Ecto neural progenitor cell (in vitro differentiated cells): ENCODE data around the gene ADAP2.
"Not testable (repeated sequence)": the region's sequence is repeated elsewhere in the genome, so short reads cannot be mapped to it uniquely, and the experiment has no call there.

Experiments used
- DNase-seq: peaks from one replicate; pipeline ENCODE4 v3.0.0-alpha.2; 2018; ENCODE audit warnings: low spot score

ADAP2 gene, protein sequence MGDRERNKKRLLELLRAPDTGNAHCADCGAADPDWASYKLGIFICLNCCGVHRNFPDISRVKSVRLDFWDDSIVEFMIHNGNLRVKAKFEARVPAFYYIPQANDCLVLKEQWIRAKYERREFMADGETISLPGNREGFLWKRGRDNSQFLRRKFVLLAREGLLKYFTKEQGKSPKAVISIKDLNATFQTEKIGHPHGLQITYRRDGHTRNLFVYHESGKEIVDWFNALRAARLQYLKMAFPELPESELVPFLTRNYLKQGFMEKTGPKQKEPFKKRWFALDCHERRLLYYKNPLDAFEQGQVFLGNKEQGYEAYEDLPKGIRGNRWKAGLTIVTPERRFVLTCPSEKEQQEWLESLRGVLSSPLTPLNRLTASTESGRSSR

DNA sequence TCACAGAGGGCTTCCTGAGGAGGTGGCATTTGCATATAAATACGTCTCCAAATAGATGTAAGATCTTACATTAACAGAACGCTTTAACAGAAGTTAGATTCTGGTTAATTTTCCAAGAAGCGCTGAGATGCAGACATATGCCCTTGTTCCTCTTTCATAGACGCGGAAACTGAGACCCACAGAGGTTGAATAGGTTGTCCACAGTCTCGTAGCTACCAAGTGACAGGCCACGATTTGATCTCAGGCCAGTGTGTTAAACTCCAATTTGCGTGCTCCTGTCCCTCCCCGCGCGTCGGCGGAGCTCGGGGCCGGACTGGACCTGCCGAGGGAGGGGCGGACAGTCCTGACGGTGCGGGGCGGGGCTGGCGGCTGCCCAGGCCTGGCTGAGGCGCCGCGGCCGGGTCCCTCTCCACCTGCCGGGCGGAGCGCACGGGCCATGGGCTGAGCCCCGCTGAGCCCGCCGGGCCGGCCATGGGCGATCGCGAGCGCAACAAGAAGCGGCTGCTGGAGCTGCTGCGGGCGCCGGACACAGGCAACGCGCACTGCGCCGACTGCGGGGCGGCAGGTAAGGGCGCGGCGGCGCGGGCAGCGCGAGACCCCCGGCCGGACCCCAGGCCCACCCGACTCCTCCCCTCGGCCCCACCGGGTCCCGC lies at the start of gene ADAP2:
TSS of gene ADAP2 (plus strand) at position 402 of the 653 bp plus-strand sequence. CDS start at position 472, 70 bp downstream.
- DNase-seq = peak; percentile 77

DNA sequence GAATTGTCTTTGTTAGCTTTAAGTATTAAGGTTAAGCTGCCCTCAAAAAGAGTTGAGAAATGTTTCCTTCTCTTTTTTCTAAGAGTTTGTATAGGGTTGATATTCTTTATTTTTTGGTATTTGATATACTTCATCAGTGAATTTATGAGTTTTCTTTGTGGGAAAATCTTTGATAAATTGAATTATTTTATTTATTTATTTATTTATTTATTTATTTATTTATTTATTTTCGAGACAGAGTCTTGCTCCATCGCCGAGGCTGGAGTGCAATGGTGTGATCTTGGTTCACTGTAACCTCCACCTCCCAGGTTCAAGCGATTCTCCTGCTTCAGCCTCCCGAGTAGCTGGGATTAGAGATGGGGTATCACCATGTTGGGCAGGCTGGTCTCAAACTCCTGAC lies 35.6 kb upstream of the ADAP2 start:
- DNase-seq = no peak

DNA sequence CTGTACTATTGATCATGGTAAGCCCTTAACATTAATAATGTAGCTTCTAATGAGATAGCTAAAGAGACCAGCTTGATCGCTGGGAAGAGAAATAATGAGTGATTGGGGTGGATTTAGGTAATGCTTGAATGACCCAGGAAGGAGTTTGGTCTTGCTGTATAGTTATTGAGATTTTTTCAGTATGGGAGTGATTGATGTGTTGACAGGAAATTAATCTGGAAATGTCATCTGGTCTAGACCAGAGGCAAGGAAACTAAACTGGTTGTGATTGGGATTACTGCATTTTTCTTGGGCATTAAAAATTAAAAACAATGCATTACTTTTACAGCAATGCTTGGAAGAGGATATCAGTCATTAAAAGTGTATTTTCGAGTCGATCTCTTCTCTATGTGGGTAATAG lies 27.5 kb upstream of the ADAP2 start:
- DNase-seq = no peak

DNA sequence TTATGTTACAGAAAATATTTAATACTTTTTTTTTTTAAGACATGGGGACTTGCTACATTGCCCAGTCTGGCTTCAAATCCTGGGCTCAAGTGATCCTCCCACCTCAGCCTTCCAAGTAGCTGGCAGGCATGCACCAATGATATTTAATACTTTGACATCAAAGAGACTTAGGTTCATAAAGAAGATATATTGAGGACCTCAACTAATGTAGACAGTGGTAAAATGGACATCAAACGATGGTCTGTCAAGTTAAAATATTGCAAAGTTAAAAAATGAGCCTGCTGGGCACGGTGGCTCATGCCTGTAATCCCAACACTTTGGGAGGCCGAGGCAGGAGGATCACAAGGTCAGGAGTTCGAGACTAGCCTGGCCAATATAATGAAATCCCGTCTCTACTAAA lies 24.4 kb upstream of the ADAP2 start:
- DNase-seq = no peak

DNA sequence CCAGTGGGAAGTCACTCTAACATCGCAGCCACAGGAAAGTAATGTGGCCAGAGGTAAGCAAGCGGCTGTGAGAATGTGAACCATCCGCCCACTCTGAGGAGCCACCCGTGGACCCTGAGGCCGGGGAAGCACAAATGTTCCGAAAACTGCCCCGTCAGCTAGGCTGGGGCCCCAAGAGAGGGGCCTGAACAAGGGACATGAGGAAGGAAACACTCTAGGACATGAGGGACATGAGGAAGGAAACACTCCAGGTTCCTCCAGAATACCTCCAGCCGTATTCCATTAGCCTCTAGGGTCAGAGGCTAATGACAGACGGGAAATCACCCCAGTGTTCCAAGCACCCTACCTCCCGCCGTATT lies 16.0 kb upstream of the ADAP2 start:
- peak; percentile 56 for DNase-seq

DNA sequence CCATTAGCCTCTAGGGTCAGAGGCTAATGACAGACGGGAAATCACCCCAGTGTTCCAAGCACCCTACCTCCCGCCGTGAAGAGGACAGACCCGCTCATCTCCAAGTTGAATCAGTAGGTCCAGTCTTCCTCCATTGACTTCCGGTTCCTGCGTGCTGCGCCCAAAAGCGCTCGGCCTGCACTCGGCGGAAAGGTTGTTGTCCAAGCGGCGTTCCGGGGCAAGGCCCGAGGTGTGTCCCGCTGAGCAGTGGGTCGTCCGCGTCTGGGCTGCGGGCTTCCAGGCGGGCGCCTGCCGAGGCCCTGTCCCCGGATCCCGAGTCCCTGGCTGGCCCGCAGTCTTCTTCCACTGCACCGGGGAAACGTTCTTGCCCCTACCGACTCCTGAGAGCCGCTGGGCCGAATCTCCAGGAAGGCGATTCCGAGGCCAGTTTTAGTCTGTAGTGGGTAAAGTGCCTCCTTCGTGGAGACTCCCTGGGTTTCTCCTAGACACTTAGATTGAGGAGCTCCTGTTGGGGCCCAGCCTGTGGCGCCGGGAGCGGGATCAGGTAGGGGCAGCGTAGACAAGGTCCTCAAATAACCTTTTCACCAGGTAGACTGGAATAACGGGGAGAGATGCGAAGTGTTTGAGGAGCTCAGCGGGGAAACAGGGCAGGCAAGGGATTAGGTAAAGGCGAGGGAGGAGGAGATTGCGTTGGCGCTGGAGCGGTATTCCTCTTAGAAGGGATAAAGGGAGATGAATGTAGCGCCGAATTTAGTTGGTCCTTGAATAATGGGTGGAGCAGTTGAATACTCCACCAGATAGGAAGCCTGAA lies 15.4 kb upstream of the ADAP2 start, which contains the start of gene TEFM:
TSS of gene TEFM (minus strand) at position 138 of the 811 bp plus-strand sequence. CDS start at position 98, 40 bp downstream.
- DNase-seq = peak; percentile 98

DNA sequence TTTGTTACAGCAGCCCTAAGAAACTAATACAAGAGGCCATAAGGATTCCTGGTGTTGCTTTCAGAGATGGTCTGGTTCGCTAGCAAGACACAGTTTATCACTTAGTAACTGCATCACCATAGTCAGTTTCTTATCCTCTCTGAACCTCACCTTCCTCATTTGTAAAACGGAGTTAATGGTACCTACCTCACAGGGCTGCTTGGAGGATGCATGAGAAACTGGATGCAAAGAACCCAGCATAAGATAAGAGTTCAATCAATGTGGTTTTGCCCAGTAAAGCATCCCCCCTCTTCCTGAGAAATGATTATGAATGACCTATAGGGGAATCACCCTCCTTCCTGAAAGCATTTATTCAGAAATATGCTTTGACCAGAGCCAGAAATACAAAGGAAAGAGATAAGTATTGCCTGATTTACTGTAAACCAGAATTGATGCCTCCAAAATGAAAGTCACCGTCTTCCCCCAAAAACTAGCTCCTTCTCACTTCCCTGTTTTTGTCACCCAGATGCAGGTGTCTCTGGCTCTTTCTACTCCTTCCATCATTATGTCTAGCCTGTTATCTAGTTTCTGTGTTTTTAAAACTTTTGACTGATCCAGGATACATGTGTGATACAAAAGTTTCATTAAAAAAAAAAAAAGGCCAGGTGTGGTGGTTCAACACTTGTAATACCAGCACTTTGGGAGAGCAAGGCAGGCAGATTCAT lies 12.9 kb upstream of the ADAP2 start:
- DNase-seq = no peak

DNA sequence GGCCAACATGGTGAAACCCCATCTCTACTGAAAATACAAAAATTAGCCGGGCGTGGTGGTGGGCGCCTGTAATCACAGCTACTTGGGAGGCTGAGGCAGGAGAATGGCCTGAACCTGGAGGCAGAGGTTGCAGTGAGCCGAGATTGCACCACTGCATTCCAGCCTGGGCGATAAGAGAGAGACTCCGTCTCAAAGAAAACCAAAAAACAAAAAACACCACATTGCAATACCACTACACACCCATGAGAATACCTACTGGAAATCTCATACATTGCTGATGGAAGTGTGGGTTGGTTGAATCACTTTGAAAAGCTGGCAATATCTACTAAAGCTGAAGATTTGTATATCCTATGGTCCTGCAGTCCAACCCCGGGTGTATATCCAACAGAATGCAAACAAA lies 11.6 kb upstream of the ADAP2 start:
- DNase-seq = not testable (repeated sequence)

DNA sequence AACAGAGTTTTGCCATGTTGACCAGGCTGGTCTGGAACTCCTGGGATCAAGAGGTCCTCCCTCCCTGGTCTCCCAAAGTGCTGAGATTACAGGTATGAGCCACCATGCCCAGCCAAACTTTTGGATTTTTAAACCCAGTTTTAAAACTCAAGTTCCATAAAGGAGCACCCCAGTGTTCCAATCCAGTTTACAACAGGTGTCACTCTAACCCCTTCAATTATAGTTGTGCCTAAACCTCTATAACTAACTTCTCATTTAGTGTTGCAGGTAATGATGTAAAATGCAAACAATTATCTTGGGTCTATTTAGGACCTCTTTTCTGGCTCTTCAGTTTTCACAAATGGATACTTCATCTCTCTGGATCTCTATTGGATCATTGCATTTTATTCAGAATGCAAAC lies 7.8 kb upstream of the ADAP2 start:
- no peak for DNase-seq

DNA sequence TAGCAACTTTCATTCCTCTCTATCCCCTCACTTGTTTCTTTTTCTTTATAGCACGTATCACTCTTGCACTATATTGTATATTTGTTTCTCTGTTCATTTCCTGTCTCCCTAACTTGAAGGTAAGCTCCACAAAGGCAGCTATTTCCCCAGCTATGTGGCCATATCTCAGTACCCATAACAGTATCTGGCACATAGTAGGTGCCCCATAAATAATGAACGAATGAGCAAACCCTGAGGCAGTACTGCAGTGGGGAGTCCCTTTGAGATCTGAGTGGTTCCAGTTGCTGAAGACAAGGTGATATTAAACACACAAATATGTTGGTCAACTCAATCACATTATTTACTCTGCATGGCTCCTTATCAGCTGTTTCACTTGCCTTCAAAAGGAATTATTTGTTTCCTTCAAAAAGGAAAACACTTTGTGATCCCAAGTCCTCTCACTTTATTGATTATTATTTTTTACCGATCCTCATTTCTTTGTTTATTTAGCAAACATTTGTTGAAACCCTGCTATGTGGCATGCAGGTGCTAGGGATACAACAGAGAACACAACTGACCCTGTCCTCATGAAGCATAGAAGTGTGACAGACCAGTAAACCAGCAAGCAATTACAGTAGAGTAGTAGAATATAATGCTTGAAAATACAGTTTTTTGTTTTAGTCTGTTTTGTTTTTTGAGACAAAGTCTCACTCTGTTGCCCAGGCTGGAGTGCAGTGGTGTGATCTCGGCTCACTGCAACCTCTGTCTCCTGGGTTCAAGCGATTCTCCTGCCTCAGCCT lies 5.7 kb upstream of the ADAP2 start:
- no peak for DNase-seq

DNA sequence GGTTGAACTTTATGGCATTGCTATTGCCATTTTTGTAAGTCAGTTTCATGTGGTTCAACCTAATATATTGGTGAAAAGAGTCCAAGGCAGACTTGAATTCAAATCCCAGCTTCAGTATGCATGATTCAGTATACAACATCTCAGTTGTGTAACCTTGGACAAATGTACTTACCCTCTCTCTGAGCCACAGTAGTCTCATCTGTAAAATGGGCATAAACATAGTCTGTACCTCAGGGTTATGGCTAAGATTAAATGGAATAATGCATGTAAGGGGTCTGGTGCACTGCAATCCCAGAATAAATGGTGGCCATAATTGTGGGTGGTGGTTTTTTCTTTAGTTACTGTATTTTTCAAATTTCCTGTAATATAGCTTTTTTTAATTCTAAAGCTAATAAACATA lies 4.7 kb upstream of the ADAP2 start:
- DNase-seq = no peak

DNA sequence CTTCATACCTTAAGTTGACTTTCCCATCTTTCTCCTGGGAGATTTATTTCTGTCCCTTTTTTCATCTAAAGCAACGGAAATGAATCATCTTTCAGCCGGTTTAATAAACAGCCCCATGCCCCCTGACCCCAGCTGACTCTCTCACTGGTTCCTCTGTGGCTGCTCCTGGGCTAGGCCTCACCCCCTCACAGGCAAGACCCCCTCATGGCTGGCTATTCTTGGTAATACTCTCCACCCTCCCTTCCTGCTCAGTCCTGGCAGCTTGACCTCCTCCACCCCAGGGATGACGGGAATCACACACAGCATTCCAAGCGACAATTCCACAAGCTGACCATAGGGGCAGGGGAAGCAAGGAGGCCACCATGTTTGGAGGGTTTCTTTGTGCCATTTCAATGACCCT lies 1.5 kb upstream of the ADAP2 start:
- peak; percentile 69 for DNase-seq

DNA sequence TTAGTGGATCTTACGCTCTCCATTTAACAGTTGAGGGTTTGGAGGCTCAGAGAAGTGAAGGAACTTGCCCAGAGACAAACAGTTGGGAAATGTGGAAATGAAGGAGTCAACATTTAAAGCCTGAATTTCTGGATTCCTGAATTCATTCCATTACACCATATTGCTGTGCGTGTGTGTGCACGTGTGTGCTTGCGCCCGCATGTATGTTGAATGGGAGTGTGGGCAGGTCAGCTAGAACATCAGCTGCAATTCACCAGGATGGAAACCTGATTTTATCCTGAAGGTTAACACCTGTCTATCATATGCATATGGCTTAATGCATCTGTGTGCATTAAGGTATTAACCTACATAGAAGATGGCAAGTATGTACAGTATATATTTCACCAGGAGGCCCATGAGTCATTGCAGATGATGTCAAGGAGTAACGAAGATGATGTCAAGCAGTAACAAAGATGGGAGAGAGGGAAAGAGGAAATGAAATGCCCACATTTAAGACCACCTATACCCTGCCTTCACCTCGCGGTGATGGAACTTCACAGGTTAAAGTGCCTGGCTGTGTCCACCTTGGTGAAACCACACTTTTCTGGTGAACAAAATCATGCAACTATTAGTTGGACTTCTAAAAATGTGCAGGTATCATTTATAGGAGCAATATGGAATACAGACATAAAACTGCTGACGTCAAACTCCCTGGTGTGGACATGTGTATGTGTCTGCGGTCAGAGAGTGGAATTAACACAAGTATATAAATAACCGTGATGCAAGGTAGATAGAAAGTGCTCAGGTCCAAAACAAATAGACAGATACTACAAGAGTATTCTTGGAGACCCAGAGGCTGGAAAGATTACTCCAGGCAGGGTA lies 832 bp upstream of the ADAP2 start:
- no peak for DNase-seq

DNA sequence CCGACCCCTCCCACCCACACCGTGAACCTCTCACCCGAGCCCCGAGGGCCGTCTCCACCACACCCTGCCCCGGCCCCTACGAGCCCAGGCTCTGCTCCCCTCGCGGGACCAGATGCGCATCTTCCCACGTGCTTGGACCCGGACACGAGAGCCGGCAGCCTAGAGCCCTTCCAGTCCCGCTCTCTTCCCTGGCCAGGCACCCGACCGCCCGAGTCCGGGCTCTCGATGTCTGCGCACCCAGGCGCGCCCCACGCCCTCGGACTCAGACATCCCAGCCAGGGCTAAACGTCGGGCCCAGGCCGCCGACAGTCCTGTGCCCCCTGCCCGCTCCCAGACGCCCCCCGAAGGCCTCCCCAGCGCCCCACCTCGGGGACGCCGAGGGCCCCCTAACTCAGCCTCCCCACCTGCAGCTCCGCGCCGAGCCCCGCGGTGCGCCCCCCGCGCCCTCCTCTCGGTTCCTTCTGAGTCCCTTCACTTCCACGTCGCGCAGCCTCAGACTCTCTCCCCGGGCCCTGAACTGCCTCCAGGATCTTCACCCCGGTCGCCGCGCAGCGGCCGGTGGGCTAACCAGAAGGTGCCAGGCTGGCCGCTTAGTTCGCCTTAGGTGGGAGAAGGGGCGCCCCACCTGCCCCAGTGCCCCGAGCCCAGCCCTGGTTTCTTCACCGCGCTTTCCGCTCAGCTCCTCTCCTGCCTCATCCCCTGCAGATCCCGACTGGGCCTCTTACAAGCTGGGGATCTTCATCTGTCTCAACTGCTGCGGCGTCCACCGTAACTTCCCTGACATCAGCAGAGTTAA lies 688 bp downstream of the ADAP2 start:
- peak; percentile 65 for DNase-seq

DNA sequence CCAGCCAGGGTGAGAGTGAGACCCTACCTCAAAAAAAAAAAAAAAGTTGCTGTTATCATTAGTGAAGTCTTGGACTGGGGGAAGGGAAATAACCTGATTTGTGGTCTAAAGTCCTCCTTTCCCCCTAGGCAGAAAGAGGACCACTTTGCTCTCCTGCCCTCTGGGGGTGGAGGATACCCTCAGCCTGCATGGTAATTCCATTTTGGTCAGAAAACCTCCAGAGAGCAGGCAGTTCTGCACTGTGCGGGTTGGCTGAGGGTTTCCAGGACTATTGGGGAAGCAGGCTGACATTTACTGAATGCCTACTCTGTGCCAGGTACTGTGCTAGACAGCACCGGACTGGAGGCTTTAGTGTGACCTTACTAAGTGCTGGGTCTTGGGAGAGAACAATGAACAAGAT lies 2.6 kb downstream of the ADAP2 start:
- DNase-seq = no peak

DNA sequence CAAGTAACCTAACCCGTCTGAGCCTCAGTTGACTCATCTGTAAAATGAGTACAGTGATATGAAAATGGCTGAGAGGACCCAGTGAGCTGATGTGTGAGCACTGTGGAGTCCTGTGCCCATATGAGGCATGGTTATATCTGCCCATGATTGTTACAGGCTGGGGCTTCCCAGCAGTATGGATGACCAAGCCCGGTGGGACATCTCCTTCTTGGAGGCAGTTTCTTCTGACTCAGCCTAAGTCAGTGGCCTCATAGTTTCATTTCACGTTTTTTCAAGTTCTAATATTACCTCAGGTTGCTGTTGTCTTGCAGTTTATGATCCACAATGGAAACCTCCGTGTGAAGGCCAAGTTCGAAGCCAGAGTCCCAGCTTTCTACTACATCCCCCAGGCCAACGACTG lies 4.8 kb downstream of the ADAP2 start:
- no peak for DNase-seq

DNA sequence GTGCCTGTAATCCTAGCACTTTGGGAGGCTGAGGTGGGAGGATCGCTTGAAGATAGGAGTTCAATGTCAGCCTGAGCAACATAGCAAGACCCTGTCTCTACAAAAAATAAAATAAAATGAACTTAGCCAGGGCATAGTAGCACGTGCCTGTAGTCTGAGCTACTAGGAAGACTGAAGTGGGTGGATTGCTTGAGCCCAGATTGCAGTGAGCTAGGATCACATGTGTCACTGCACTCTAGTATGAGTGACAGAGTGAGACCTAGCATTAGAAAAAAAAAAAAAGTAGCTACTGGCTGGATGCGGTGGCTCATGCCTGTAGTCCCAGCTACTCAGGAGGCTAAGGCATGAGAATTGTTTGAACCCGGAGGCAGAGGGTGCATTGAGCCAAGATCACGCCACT lies 6.0 kb downstream of the ADAP2 start:
- no peak for DNase-seq

DNA sequence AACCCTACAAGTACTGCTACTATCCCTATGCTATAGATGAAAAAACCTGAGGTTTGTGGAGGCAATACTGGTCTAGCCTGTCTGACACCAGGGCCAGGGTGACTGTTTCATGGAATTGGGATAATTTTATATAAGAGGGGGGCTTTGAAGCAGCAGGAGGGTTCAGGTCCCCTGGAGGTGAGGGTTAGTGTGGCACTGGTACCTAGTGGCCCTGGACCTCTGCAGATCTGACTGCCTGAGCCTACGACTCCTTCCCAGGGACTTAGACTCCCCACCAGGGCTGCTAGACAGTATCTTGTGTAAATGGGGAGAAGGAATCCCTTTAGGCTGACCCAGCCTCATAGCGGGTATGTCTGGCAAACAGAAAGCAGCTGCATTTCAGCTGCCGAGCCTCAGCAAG lies 6.8 kb downstream of the ADAP2 start:
- no peak for DNase-seq

DNA sequence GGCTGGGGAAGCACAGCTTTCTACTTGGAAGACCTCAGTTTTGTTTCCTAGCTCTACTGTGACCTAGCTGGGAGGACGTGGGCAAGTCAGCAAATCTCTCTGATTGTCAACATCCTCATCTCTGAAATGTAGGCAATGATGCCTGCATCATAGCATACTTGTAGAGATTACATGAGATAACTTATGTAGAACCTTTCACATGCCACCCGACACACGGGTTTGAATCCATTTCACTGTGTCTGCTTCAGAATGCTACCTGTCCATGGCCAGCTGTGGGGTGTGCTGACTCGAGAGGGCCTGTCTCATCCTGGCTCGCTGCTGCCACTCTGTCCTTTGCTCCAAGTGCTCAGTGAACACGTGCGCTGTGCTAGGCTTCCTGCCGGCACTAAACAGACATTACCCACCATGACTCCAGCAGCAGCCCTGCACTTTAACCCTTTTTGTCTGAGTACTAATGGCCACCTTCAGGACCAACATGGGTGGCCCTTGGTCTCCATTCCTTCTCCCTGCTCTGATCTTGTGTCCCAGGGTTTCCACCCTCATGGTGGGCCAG lies 7.4 kb downstream of the ADAP2 start:
- DNase-seq = no peak
